ENCODE measurements around the gene GRM8. TPM values are rescaled to one million over a fixed set of nuclear protein-coding genes. Genes with fewer than 3 reads are reported as not detected.
A peak's percentile ranks its signal among the peaks of the same experiment; 100 is the strongest.

Gene GRM8
- total RNA-seq, 1 experiment from 2014 or later: 1.8 TPM

DNA sequence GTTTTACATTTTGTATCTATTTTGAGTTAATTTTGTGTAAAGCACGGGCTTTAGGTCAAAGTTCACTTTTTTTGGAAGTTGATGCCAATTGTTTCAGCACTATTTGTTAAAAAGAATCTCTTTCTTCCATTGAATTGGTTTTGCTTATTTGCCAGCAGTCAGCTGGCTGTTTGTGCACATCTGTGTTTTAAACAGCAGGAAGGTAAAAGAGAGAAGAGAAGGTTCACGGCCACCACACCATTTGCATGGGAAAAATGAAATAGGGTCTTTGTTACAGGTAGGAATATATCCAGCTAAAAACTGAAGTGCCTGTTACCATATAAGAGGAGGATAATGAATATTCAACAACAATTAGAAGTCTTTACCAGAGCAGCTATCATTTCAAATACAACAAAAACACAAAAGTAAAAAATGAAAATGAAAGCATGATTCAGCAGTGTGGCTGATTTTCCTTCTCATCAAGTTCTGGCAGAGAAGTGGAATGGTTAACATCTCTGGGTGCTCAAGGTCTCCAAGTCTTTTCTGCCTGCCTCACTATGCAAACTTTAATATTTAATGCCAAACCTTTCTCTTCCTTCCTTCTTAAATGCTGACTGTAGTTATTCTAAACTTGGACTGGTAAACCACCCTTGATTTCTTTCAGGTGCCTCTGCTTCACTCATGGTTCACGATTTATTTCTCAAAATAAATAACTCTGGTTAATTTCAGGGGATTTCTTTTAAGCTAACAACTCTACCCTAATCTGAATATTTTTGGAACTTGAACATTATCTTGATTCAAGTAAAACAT, 841.5 kb downstream of the GRM8 start:
- Mint-ChIP-seq H3K27me3 (ENCODE audit: low read depth) (no peaks in the 10 kb centered on the region), H3K9me3 (no peaks in the 10 kb centered on the region), H3K36me3 (ENCODE audit: insufficient read depth in 1 of 3, low read depth in 3 of 3) (no peaks in the 10 kb centered on the region), H3K4me3 (no peak overlapping the region), H3K27ac (0 out of 7 replicates have a peak overlapping the region, but pooled peaks of 2 of the 3 experiments have one; percentile 5 to 26), H3K4me1 (peaks cover 7% of the 10 kb centered on the region in 2 experiments; a peak in 3 of 4 replicates)
- H2AFZ ChIP-seq (ENCODE audit: low read length): no peak overlapping the region
- H3K4me2 ChIP-seq (ENCODE audit: insufficient read depth, insufficient read length, low read length): no peak overlapping the region
- H3K9ac ChIP-seq (ENCODE audit: extremely low read depth, insufficient read length, low read length): no peak overlapping the region
- no peak overlapping the region for H3K18ac ChIP-seq (ENCODE audit: insufficient read length, low read depth, low read length)
- no peak overlapping the region for H2BK120ac ChIP-seq (ENCODE audit: low read depth, low read length, poor library complexity, severe bottlenecking)
- no peak overlapping the region for H4K5ac ChIP-seq (ENCODE audit: insufficient read length, low read depth, low read length)
- no peak overlapping the region for H3K14ac ChIP-seq (ENCODE audit: insufficient read depth, low read length)
- H2BK20ac ChIP-seq (ENCODE audit: low read depth, low read length, poor library complexity, severe bottlenecking): no peak overlapping the region
- no peaks in the 10 kb centered on the region for H3K79me1 ChIP-seq (ENCODE audit: insufficient read depth, low read depth, low read length, poor library complexity, severe bottlenecking)
- no peaks in the 10 kb centered on the region for H3K4me1 ChIP-seq (ENCODE audit: insufficient read depth, low read length)
- H4K91ac ChIP-seq (ENCODE audit: insufficient read length, low read depth, low read length): no peak overlapping the region
- H3K27ac ChIP-seq (ENCODE audit: insufficient read length, low read depth, low read length): no peak overlapping the region
- H2BK15ac ChIP-seq (ENCODE audit: low read depth, low read length): no peak overlapping the region
- no peak for DNase-seq
- no peaks in the 10 kb centered on the region for H3K27me3 ChIP-seq (ENCODE audit: insufficient read depth, low read length)
- H3K23me2 ChIP-seq (ENCODE audit: insufficient read length, low read depth, low read length, poor library complexity, severe bottlenecking): no peaks in the 10 kb centered on the region
- no peaks in the 10 kb centered on the region for H4K20me1 ChIP-seq (ENCODE audit: control insufficient read depth, insufficient read depth, insufficient read length)
- no peaks in the 10 kb centered on the region for H3K9me3 ChIP-seq (ENCODE audit: control insufficient read depth, low read depth, low read length)
- H3K79me2 ChIP-seq (ENCODE audit: insufficient read depth, low read length): no peaks in the 10 kb centered on the region
- no CpG with 5 or more reads among the region's 3 CpGs for WGBS (ENCODE audit: extremely low coverage, insufficient read length, low lambda C conversion rate)
- H2AK5ac ChIP-seq (ENCODE audit: insufficient read length, low read length): no peak overlapping the region
- H3K23ac ChIP-seq (ENCODE audit: insufficient read length, low read depth, low read length): no peak overlapping the region
- no peak overlapping the region for H3K4ac ChIP-seq (ENCODE audit: low read depth, low read length)
- H3K56ac ChIP-seq (ENCODE audit: insufficient read length, low read depth, low read length): no peak overlapping the region
- H2BK12ac ChIP-seq (ENCODE audit: insufficient read length, low read depth, low read length): no peak overlapping the region
- no peak overlapping the region for H2BK5ac ChIP-seq (ENCODE audit: insufficient read length, low read length)
- no peak overlapping the region for H4K8ac ChIP-seq (replicated peaks; ENCODE audit: insufficient read length, low read depth, low read length)
- TF ChIP-seq, protein P1, sequence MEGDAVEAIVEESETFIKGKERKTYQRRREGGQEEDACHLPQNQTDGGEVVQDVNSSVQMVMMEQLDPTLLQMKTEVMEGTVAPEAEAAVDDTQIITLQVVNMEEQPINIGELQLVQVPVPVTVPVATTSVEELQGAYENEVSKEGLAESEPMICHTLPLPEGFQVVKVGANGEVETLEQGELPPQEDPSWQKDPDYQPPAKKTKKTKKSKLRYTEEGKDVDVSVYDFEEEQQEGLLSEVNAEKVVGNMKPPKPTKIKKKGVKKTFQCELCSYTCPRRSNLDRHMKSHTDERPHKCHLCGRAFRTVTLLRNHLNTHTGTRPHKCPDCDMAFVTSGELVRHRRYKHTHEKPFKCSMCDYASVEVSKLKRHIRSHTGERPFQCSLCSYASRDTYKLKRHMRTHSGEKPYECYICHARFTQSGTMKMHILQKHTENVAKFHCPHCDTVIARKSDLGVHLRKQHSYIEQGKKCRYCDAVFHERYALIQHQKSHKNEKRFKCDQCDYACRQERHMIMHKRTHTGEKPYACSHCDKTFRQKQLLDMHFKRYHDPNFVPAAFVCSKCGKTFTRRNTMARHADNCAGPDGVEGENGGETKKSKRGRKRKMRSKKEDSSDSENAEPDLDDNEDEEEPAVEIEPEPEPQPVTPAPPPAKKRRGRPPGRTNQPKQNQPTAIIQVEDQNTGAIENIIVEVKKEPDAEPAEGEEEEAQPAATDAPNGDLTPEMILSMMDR (conservative IDR thresholded peaks at IDR 0.05): no peak
- no peak overlapping the region for H3T11ph ChIP-seq (ENCODE audit: low read length)

Data from H9 (cell line).